Spleen (tissue), 11 donors: Measurements from ENCODE around the gene COL17A1. TPM values are rescaled to one million over a fixed set of nuclear protein-coding genes. Genes with fewer than 3 reads are reported as not detected.

Experiments
- DNase-seq: peaks from one replicate; pipeline ENCODE4 v3.0.0-alpha.2; 2020
- H3K27ac ChIP-seq, 8 donors: fragments of 200-600 bp; sonication (generic) in 7 of 8; 1 replicate in 4 of 8; 2 replicates in 4 of 8; pipeline versions ENCODE4 v1.5.0 to v1.8.0; 2016 to 2021; ENCODE audit warnings: inconsistent platforms in 4 of 8, mild to moderate bottlenecking in 4 of 8, moderate library complexity in 1 of 8
- H3K27me3 ChIP-seq, 7 donors: fragments of 200-600 bp; sonication (generic) in 6 of 7; replicated peaks in 1 of 7; 1 replicate in 4 of 7; 2 replicates in 3 of 7; pipeline versions ENCODE4 v1.5.0 to v1.8.0; 2016 to 2021; ENCODE audit warnings: inconsistent platforms in 3 of 7, mild to moderate bottlenecking in 1 of 7
- H3K36me3 ChIP-seq, 6 donors: fragments of 200-600 bp; sonication (generic) in 5 of 6; 1 replicate in 4 of 6; 2 replicates in 2 of 6; pipeline versions ENCODE4 v1.5.0 to v1.8.0; 2016 to 2021; ENCODE audit warnings: inconsistent platforms in 2 of 6
- H3K4me1 ChIP-seq, 6 donors: fragments of 200-600 bp; sonication (generic) in 5 of 6; 1 replicate in 3 of 6; 2 replicates in 3 of 6; pipeline versions ENCODE4 v1.5.0 to v1.8.0; 2016 to 2021; ENCODE audit warnings: inconsistent platforms in 3 of 6
- H3K4me3 ChIP-seq, 8 donors: fragments of 200-600 bp; sonication (generic) in 7 of 8; 1 replicate in 4 of 8; 2 replicates in 4 of 8; pipeline versions ENCODE4 v1.5.0 to v1.8.0; 2016 to 2021; ENCODE audit warnings: inconsistent platforms in 4 of 8, mild to moderate bottlenecking in 4 of 8, moderate library complexity in 2 of 8
- H3K9me3 ChIP-seq, 8 donors: fragments of 200-600 bp; sonication (generic) in 7 of 8; 1 replicate in 4 of 8; 2 replicates in 4 of 8; pipeline versions ENCODE4 v1.5.0 to v1.8.0; 2016 to 2021; ENCODE audit warnings: inconsistent platforms in 4 of 8
- POLR2A ChIP-seq, 3 donors: fragments of 450-650 bp; IDR thresholded peaks; one replicate each; pipeline ENCODE4 v1.5.1; 2017; ENCODE audit warnings: antibody characterized with exemption in 3 of 3, mild to moderate bottlenecking in 1 of 3
- POLR2AphosphoS5 ChIP-seq, 3 donors: sonication (generic); formaldehyde crosslinking; IDR thresholded peaks; one replicate each; pipeline ENCODE4 v1.5.1; 2017; ENCODE audit warnings: antibody characterized with exemption in 3 of 3
- WGBS, 5 donors: extraction: QIAGEN DNeasy Blood & Tissue Kit in 3 of 5; methylation state at CpG; one replicate each; pipeline versions ENCODE4 v1.1.5 to v1.1.7; 2013 to 2018; 5-methylcytosine and 5-hydroxymethylcytosine counted together
- intact Hi-C: fragments of 100-400 bp; cut with DNase I; formaldehyde crosslinking; loops from one replicate; pipeline ENCODE4 v1.15.0; 2023; ENCODE audit warnings: low total_unique reads
- polyA plus RNA-seq, 3 donors: library from polyadenylated mRNA; stranded (reverse); fragments of 200-250 nt; gene quantifications; one replicate each; pipeline ENCODE4 v1.2.1, GENCODE V29; 2013
- total RNA-seq, 7 donors: library from RNA; depleted of rRNA in 3 of 7; stranded (reverse); fragments of >200 nt in 3 of 7; fragmentation: NEBNext Ultra II Directional in 4 of 7; extraction: Animal tissue kit (Norgen Biotek cat#: 25700) in 4 of 7; gene quantifications; one replicate each; pipeline versions ENCODE4 v1.1.0 to v1.2.1, GENCODE V29; 2016 to 2021
- TF ChIP-seq, protein P1 (sequence below), 11 experiments: fragments of 200-600 bp in 7 of 11; fragments of 450-650 bp in 4 of 11; sonication (generic) in 4 of 11; IDR thresholded peaks in 8 of 11; conservative IDR thresholded peaks in 3 of 11; 1 replicate in 7 of 11; 2 replicates in 4 of 11; pipeline versions ENCODE4 v1.4.0 to v1.8.0; 2016 to 2021; ENCODE audit warnings: antibody characterized with exemption in 11 of 11, inconsistent platforms in 4 of 11, mild to moderate bottlenecking in 1 of 11
- donor health status: healthy with polysubstance abuse.
- donor health status: DM: no; HTN: no; CAD: no; lungs with moderate emphysema.
- donor health status: DM: no; HTN: no; CAD: no.
- donor health status: Bipolar disorder and iron deficiency.
- donor health status: healthy.
- donor health status: DM: no; HTN: no; CAD: no.
- donor health status: DM: yes; HTN: yes; CAD: no.

Gene COL17A1
- total and polyA plus RNA-seq, 10 donors, result 0.50 to 5.9 (median 1.8) TPM

DNA sequence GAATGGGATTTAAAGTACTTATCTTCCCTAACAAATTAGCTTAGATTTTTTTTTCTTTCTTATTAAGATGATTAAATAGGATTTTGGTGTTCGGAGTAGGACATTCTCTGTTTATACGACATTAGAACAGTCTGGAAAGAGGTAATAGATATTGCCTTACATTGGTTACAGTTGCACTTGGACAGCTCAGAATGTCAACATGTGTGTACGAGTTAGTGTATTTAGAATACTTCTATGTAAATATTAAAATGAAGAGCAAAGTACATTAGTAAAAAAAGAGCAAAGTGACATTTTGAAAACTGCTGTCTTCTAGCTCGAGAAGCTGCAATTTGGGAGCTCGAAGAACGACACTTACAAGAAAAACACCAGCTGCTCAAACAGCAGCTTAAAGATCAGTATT lies 67.2 kb downstream of the COL17A1 start:
- Histone ChIP-seq H3K4me1 (peaks cover 0 to 3% (median 0%) of the 10 kb centered on the region in 6 donors), H3K27ac (no peak overlapping the region), H3K27me3 (no peaks in the 10 kb centered on the region), H3K9me3 (no peaks in the 10 kb centered on the region), H3K4me3 (no peak overlapping the region), H3K36me3 (peaks cover 8 to 93% (median 54%) of the 10 kb centered on the region in 6 donors)
- intact Hi-C loops, result no loop called here
- TF ChIP-seq POLR2AphosphoS5 (IDR thresholded peaks at IDR 0.05) (no peak), POLR2A (IDR thresholded peaks at IDR 0.05) (no peak)
- TF ChIP-seq, protein P1, sequence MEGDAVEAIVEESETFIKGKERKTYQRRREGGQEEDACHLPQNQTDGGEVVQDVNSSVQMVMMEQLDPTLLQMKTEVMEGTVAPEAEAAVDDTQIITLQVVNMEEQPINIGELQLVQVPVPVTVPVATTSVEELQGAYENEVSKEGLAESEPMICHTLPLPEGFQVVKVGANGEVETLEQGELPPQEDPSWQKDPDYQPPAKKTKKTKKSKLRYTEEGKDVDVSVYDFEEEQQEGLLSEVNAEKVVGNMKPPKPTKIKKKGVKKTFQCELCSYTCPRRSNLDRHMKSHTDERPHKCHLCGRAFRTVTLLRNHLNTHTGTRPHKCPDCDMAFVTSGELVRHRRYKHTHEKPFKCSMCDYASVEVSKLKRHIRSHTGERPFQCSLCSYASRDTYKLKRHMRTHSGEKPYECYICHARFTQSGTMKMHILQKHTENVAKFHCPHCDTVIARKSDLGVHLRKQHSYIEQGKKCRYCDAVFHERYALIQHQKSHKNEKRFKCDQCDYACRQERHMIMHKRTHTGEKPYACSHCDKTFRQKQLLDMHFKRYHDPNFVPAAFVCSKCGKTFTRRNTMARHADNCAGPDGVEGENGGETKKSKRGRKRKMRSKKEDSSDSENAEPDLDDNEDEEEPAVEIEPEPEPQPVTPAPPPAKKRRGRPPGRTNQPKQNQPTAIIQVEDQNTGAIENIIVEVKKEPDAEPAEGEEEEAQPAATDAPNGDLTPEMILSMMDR (IDR thresholded peaks at IDR 0.05 in 8 of 11, conservative IDR thresholded peaks at IDR 0.05 in 3 of 11), result no peak
- DNase-seq, result no peak
- WGBS, 5 donors, result 94 to 98% (median 95%) methylated on average over 6 of the region's 6 CpGs

DNA sequence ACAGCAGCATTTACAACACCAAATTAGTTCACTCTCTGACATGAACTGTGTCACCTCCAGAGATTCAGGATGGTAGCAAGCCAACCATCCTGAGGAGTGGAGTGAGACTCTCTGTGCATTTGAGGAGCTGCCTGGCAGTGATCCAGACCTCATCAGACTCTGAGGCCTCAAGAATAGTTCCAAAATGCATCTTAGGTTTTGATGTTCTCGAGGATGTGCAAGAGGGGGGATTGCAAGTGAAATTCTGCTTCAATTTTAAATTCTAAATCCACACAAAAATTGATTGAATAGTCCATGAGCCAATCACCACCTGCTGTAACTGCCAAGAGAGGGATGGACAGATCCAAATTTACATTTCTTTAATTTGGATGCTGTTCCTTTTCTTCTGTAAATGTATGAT lies 69.0 kb downstream of the COL17A1 start:
- Histone ChIP-seq H3K4me1 (peaks cover 0 to under 1% (median 0%) of the 10 kb centered on the region in 6 donors), H3K36me3 (peaks cover 8 to 93% (median 41%) of the 10 kb centered on the region in 6 donors), H3K27me3 (no peaks in the 10 kb centered on the region), H3K9me3 (no peaks in the 10 kb centered on the region), H3K27ac (no peak overlapping the region), H3K4me3 (no peak overlapping the region)
- no peak for DNase-seq
- 80 to 88% (median 86%) methylated on average over 1 of the region's 1 CpG for whole genome bisulfite sequencing, 5 donors
- intact Hi-C loops, result no loop called here
- TF ChIP-seq POLR2A (IDR thresholded peaks at IDR 0.05), result no peak
- TF ChIP-seq, protein P1 (IDR thresholded peaks at IDR 0.05 in 8 of 11, conservative IDR thresholded peaks at IDR 0.05 in 3 of 11), result no peak
- TF ChIP-seq POLR2AphosphoS5 (IDR thresholded peaks at IDR 0.05), result no peak

DNA sequence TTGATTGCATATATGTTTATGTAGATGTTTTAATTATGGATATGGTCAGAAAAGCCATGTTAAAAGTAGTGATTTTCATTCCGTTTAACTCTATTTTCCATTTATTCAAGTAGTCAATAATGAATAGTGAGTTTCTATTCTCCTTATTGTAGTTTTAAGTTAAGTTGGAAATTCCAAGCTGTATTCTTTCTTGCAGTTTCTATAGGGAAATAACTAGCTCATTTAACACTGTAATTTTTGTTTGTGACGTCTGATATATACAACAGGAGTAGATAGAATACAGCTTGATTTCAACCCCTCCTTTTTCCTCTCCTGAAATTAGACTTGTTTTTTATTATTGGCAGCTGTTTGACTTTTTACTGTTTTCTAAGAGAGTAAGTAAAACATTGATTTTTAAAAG lies 71.5 kb downstream of the COL17A1 start:
- H3K36me3 ChIP-seq, result peaks cover 0 to 93% (median 26%) of the 10 kb centered on the region in 6 donors
- no peak for DNase-seq
- H3K9me3 ChIP-seq, result no peaks in the 10 kb centered on the region
- H3K4me1 ChIP-seq, result no peaks in the 10 kb centered on the region
- no peak overlapping the region for H3K4me3 ChIP-seq
- H3K27me3 ChIP-seq, result no peaks in the 10 kb centered on the region
- 80 to 91% (median 87%) methylated on average over 2 of the region's 2 CpGs for WGBS, 5 donors
- no peak overlapping the region for H3K27ac ChIP-seq
- TF ChIP-seq, protein P1 (IDR thresholded peaks at IDR 0.05 in 8 of 11, conservative IDR thresholded peaks at IDR 0.05 in 3 of 11), result no peak
- TF ChIP-seq POLR2A (IDR thresholded peaks at IDR 0.05), result no peak
- TF ChIP-seq POLR2AphosphoS5 (IDR thresholded peaks at IDR 0.05), result no peak
- intact Hi-C loops, result no loop called here

DNA sequence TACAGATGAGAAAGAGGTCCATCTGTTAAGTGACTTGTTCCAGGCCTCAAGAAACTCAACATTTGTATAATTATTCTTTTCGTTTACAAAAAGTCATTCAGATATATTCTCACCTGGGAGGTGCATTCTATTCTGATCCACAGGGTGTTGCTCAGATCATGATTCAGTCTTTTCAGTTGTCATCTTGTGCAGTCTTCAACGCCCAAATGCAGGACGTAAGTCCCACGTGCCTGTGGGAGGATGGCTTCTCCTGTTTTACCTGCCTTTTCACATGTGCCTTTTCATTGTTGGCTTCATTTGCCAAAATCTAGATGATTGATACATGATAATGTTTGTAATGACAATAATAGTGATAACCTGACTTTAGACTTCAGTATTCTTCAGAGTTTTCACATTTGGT lies 72.2 kb downstream of the COL17A1 start:
- WGBS, 5 donors, result 89 to 98% (median 94%) methylated on average over 4 of the region's 4 CpGs
- TF ChIP-seq, protein P1 (IDR thresholded peaks at IDR 0.05 in 8 of 11, conservative IDR thresholded peaks at IDR 0.05 in 3 of 11), result no peak
- TF ChIP-seq POLR2A (IDR thresholded peaks at IDR 0.05), result no peak
- TF ChIP-seq POLR2AphosphoS5 (IDR thresholded peaks at IDR 0.05), result no peak
- no peak overlapping the region for H3K27ac ChIP-seq
- H3K36me3 ChIP-seq, result peaks cover 0 to 93% (median 23%) of the 10 kb centered on the region in 6 donors
- H3K9me3 ChIP-seq, result no peaks in the 10 kb centered on the region
- H3K27me3 ChIP-seq, result no peaks in the 10 kb centered on the region
- H3K4me1 ChIP-seq, result no peaks in the 10 kb centered on the region
- intact Hi-C loops, result no loop called here
- no peak overlapping the region for H3K4me3 ChIP-seq
- no peak for DNase-seq
